Daoy (cell line): ENCODE data around the gene ZFYVE26. TPM values are rescaled to one million over a fixed set of nuclear protein-coding genes. Genes with fewer than 3 reads are reported as not detected.

Experiments
- DNase-seq: peaks from one replicate; pipeline ENCODE4 v3.0.0-alpha.2; 2015; ENCODE audit warnings: low read depth
- total RNA-seq: library from RNA; depleted of rRNA; stranded (reverse); fragments of >200 nt; shearing (Covaris generic); gene quantifications from 2 replicates; pipeline ENCODE4 v1.2.3, GENCODE V29; 2014; rRNA removed

The ZFYVE26 gene
- total RNA-seq, 1 experiment from 2014 or later, result 13.9 TPM

DNA sequence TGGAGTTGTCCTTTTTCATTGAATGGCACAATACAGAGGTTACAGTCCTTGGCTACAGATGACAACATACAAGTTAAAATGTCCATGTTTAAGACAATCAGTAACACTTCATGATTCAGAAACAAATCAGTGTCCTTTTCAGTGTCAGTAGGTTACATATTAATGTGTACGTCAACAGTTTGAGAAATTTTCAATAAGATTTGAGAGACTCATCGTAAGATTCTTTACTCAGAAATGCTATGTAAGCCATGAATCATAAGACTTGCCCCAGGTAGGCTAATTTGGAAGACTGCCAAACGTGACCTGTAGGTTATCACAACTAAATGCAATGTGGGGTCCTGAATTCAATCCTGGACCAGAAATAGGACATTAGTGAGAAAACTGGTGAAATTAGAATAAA lies 111.2 kb downstream of the ZFYVE26 start:
- no peak for DNase-seq

DNA sequence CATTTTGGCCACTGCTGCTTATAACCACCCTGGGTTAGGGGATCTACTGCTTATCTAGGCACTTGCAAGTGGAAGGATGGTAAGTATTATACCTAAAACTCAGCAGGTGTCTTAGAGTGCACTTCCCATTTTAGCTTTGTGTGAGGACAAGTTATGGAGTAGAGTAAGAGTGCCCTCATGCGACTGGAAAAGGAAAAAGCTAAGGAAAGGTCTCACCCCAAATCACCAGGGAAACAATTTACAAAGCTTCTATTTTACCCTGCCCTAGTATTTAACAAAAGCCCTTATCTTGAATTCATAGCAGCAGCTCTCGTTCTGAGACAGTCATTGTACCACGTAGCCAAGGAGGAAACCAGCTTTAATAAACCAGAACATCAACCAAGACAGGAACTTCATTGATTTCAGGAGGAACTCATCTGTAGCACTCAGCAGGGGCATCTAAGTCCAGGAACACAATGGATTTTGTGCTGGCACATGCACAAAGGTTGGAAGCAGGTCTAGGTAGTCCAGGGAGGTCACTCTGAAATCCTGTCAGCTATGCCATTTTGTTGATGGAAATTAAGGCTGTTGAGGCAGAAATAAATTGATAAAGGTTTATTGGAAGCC lies 111.8 kb downstream of the ZFYVE26 start:
- peak; percentile 61 for DNase-seq

DNA sequence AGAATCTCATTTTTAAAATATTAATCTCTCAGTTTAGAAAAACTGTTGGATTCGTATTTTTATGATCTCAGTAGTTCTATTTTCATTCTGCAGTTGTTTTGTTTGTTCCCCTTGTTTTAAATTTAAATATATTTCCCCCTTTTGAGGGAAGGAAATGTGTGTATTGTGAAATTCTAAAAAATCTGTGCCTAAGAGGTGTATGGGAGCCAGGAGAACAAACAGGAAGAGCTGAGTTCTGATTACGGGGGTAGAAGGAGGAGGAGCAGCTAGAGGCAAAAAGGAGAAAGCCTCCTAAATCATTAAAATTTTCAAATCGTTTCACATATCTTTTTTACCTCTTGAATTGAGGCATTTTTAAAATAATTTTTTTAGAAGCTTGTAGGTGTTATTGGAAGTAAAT lies 112.4 kb downstream of the ZFYVE26 start:
- no peak for DNase-seq

DNA sequence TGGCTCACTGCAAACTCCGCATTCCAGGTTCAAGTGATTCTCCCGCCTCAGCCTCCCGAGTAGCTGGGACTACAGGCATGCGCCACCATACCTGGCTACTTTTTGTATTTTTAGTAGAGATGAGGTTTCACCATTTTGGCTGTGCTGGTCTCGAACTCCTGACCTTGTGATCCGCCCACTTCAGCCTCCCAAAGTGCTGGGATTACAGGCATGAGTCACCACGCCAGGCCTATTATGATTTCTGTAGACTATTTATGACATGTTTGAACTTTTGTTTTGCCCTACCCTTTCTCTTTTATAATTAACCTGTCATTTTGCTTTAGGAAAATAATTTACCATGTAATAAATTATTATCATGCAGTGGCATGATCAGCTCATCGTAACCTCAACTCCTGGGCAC lies 114.9 kb downstream of the ZFYVE26 start, which contains the start of gene RDH12:
RDH12 (plus strand) TSS at position 395 of the 400 bp plus-strand sequence. CDS start 20,757 bp downstream, outside the sequence.
- DNase-seq, result peak; percentile 14

DNA sequence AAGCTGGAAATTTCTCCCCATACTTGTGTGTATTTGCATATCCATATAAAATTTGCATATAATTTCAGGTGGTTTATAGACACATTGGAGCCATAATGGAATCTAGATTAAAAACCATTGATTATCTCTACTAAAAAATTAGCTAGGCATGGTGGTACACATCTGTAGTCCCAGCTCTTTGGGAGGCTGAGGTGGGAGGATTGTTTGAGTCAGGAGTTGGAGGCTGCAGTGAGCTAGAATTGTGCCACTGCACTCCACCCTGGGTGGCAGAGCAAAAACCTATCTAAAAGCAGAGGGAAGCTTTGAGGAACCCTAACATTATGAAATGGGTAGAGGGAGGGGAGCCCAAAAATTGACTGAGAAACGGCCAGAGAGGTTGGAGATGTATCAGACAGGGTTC lies 118.2 kb downstream of the ZFYVE26 start:
- DNase-seq, result no peak

DNA sequence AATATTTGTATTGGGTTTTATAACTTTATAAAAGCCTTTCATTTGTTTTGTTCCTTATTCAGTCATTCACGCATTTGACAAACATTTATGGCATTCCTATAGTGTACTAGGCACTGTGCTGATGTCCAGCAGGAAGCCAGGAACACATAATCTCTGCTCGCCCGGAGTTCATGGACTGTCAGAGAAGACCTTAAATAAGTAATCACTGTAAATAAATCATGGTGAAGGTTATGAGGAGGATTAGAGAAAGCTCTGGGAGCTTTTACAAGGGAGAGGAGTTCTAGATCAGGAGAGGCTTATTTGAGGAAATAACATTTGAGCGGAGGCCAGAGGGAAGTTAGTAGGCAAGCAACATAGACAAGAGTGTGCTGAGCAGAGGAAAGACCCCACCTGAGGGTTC lies 119.4 kb downstream of the ZFYVE26 start:
- DNase-seq, result no peak

Other genes with a start within 250 kb of the ZFYVE26 start
- gene PIGH, start 216.3 kb downstream of the ZFYVE26 start, total RNA-seq, result 29.4 and 31.4 TPM in 2 replicates
- 19.4 and 37.1 TPM in 2 replicates for gene ARG2, start 196.7 kb downstream of the ZFYVE26 start, total RNA-seq
- gene VTI1B, start 142.0 kb downstream of the ZFYVE26 start, total RNA-seq, result 52.6 and 55.9 TPM in 2 replicates
- gene RDH11, start 120.8 kb downstream of the ZFYVE26 start, total RNA-seq, result 97.4 and 100 TPM in 2 replicates
- 0.06 TPM in 1 of 2 replicates, not detected in the other for gene RDH12, start 114.7 kb downstream of the ZFYVE26 start, total RNA-seq
- 6.7 and 15.8 TPM in 2 replicates for gene RAD51B, start 3.2 kb upstream of the ZFYVE26 start, total RNA-seq